HFF-Myc (cell line): ENCODE results near the gene PUS10.
"Not testable (repeated sequence)": the region's sequence is repeated elsewhere in the genome, so short reads cannot be mapped to it uniquely, and the experiment has no call there.

Experiments
- DNase-seq: peaks from one replicate; pipeline ENCODE4 v3.0.0-alpha.2; 2011; ENCODE audit warnings: low read depth; ENCODE audit errors: extremely low read depth
- H3K4me3 ChIP-seq: replicated peaks from 2 replicates; pipeline ENCODE4 v1.5.1; 2011; ENCODE audit warnings: low read depth, mild to moderate bottlenecking, control low read depth, low read length
- TF ChIP-seq, protein P1 (sequence below): IDR thresholded peaks from 2 replicates; pipeline ENCODE4 v1.5.1; 2012; ENCODE audit warnings: mild to moderate bottlenecking, low read depth, low read length, control low read depth; ENCODE audit errors: missing control alignments

The PUS10 gene

DNA sequence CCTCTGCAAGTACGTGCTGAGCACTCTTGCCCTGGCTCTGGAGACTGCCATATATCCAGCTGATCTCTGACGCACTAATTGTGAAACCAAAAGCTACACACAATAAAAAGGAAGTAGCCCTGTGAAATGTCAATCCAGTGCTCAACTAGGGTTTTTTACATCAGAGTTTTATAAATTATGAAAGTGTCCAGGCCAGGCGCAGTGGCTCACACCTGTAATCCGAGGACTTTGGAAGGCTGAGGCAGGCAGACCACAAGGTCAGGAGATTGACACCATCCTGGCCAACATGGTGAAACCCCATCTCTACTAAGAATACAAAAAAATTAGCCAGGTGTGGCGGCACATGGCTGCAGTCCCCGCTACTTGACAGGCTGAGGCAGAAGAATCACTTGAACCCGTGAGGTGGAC lies 25.1 kb downstream of the PUS10 start:
- no peak overlapping the region for H3K4me3 ChIP-seq
- DNase-seq: no peak
- TF ChIP-seq, protein P1, sequence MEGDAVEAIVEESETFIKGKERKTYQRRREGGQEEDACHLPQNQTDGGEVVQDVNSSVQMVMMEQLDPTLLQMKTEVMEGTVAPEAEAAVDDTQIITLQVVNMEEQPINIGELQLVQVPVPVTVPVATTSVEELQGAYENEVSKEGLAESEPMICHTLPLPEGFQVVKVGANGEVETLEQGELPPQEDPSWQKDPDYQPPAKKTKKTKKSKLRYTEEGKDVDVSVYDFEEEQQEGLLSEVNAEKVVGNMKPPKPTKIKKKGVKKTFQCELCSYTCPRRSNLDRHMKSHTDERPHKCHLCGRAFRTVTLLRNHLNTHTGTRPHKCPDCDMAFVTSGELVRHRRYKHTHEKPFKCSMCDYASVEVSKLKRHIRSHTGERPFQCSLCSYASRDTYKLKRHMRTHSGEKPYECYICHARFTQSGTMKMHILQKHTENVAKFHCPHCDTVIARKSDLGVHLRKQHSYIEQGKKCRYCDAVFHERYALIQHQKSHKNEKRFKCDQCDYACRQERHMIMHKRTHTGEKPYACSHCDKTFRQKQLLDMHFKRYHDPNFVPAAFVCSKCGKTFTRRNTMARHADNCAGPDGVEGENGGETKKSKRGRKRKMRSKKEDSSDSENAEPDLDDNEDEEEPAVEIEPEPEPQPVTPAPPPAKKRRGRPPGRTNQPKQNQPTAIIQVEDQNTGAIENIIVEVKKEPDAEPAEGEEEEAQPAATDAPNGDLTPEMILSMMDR: no peak

DNA sequence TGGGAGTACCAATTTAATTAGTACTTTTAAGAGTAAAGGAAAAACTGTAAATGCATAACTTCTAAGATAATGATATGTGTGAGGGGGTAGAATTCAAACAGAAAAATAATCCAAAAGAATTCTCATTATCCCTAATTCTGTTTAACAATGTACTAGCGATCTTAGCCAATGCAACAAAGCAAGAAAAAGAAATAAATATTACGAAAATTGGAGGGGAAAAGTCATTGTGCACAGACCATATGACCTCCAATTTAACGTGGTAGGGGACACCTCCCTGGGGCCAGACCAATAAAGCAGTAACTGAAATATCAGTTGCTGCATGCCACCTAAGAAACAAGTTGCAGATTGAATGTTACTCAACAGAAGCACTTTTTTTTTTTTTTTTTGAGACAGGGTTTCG lies 26.4 kb downstream of the PUS10 start:
- TF ChIP-seq, protein P1: no peak
- no peak overlapping the region for H3K4me3 ChIP-seq
- no peak for DNase-seq

- TF ChIP-seq, protein P1: no peak
- no peak overlapping the region for H3K4me3 ChIP-seq
- DNase-seq: no peak
These were observed 28.8 kb downstream of the PUS10 start for GRCh38 chr2:60989259-60989658.

- not testable (repeated sequence) for H3K4me3 ChIP-seq
These were observed 30.4 kb downstream of the PUS10 start for GRCh38 chr2:60987656-60988055.

GRCh38 chr2:60987041-60987440 lies 31.0 kb downstream of the PUS10 start:
- TF ChIP-seq, protein P1: no peak
- no peak for DNase-seq
- H3K4me3 ChIP-seq: no peak overlapping the region

More at GRCh38 chr2:60987656-60988055, 30.4 kb downstream of the PUS10 start:
- not testable (repeated sequence) for DNase-seq

GRCh38 chr2:60984720-60985119 lies 33.3 kb downstream of the PUS10 start:
- H3K4me3 ChIP-seq: no peak overlapping the region
- no peak for DNase-seq
- TF ChIP-seq, protein P1: no peak

- not testable (repeated sequence) for H3K4me3 ChIP-seq, DNase-seq
These were observed 36.0 kb downstream of the PUS10 start for GRCh38 chr2:60982066-60982465.

DNA sequence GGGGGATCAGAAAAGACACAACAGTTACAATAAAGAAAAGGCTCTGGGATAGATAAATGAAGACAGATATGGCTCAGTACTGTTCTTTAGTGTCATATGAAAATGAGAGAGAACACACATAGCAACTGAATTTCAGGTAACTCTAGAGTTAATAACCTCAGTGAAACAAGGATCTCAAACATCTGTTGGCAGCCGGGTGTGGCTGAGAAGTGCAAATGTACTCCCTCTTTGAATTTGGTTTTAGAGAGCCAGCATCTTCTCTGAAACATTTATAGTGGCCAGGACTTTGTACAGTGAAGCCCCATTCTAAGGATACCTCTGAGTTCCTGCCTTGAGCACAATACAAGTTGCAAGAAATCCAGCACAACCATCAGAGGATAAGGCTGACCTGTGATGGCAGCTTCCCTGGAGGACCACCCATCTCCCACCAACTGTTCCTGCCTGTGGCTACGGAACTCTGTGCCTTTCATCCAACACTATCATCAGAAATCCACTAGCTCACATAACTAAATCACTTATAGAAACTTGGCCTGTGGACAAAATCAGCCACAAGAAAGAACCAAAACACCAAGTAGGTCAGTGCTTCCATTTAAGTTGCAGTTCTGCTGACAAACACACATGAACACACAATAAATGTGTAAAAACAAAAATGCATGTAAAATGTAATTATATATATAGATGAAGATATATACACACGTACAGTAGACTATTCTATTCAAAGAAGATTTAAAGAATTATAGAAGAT lies 37.8 kb downstream of the PUS10 start:
- H3K4me3 ChIP-seq: no peak overlapping the region
- TF ChIP-seq, protein P1: no peak
- DNase-seq: no peak
